H1 (cell line): ENCODE data around the gene ARHGEF4.

Source experiments
- RAD21 ChIP-seq, 2 experiments: IDR thresholded peaks in 1 of 2; conservative IDR thresholded peaks in 1 of 2; 2 replicates each; pipeline ENCODE4 v1.6.1; 2011; ENCODE audit warnings: low read depth in 2 of 2, low read length in 2 of 2, improper control_type of control experiment in 1 of 2, inconsistent platforms in 1 of 2, mild to moderate bottlenecking in 1 of 2, moderate library complexity in 1 of 2
- YY1 ChIP-seq: IDR thresholded peaks from 2 replicates; pipeline ENCODE4 v1.6.1; 2011; ENCODE audit warnings: low read depth, mild to moderate bottlenecking, low read length
- TF ChIP-seq, protein P1 (sequence below): IDR thresholded peaks from 2 replicates; pipeline ENCODE4 v1.6.1; 2011; ENCODE audit warnings: low read depth, mild to moderate bottlenecking, low read length; ENCODE audit not compliant: insufficient read depth

DNA sequence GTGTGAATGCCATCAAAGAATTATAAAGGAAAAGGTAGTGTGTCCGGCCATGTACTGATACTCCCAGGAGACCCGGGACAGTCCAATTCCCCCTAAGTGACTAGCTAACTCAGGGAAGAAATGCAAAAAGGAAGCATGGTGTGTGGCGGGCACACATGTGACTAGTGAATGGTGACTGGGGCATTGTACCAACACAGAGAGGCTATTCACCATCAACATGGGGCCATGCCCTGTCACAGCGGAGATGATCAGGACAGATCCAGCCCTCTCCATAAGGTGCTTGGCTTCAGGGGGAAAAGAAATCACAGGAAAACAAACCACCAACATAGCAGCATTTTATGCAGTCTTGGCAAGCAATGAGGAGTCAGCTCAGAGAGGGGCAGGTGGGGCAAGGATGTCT, 222.2 kb downstream of the ARHGEF4 start:
- TF ChIP-seq RAD21 (IDR thresholded peaks at IDR 0.05 in 1 of 2, conservative IDR thresholded peaks at IDR 0.05 in 1 of 2; ENCODE audit: low read depth in 2 of 2, low read length in 2 of 2) (no peak), YY1 (no peak)
- TF ChIP-seq, protein P1, sequence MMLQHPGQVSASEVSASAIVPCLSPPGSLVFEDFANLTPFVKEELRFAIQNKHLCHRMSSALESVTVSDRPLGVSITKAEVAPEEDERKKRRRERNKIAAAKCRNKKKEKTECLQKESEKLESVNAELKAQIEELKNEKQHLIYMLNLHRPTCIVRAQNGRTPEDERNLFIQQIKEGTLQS = no peak
